H9 (cell line): ENCODE results near the gene CCDC28A. TPM values are rescaled to one million over a fixed set of nuclear protein-coding genes. Genes with fewer than 3 reads are reported as not detected.

Experiments used
- DNase-seq: peaks from one replicate; pipeline ENCODE4 v3.0.0-alpha.2; 2017
- H2AFZ ChIP-seq: one replicate; pipeline ENCODE4 v1.6.1; 2013; ENCODE audit warnings: mild to moderate bottlenecking, low read length, control low read depth, moderate library complexity
- H2AK5ac ChIP-seq: 2 replicates; pipeline ENCODE4 v1.6.1; 2013; ENCODE audit warnings: low read length, control low read depth, mixed read lengths; ENCODE audit not compliant: insufficient read length
- H2BK120ac ChIP-seq: one replicate; pipeline ENCODE4 v1.6.1; 2013; ENCODE audit warnings: low read depth, mild to moderate bottlenecking, low read length, control low read depth, inconsistent platforms; ENCODE audit not compliant: poor library complexity, severe bottlenecking
- H2BK12ac ChIP-seq: 2 replicates; pipeline ENCODE4 v1.6.1; 2013; ENCODE audit warnings: low read length, control low read depth, mixed read lengths, low read depth; ENCODE audit not compliant: insufficient read length
- H2BK15ac ChIP-seq: 2 replicates; pipeline ENCODE4 v1.6.1; 2013; ENCODE audit warnings: low read depth, low read length, control low read depth
- H2BK20ac ChIP-seq: one replicate; pipeline ENCODE4 v1.6.1; 2013; ENCODE audit warnings: low read depth, mild to moderate bottlenecking, low read length, control low read depth, inconsistent platforms; ENCODE audit not compliant: poor library complexity, severe bottlenecking
- H2BK5ac ChIP-seq: 2 replicates; pipeline ENCODE4 v1.6.1; 2013; ENCODE audit warnings: low read length, control low read depth, mixed read lengths; ENCODE audit not compliant: insufficient read length
- H3K14ac ChIP-seq: 2 replicates; pipeline ENCODE4 v1.6.1; 2013; ENCODE audit warnings: low read length, control low read depth; ENCODE audit not compliant: insufficient read depth
- H3K18ac ChIP-seq: 2 replicates; pipeline ENCODE4 v1.6.1; 2013; ENCODE audit warnings: low read depth, mild to moderate bottlenecking, mixed read lengths, low read length, control low read depth; ENCODE audit not compliant: insufficient read length
- H3K23ac ChIP-seq: 2 replicates; pipeline ENCODE4 v1.6.1; 2013; ENCODE audit warnings: low read length, control low read depth, mixed read lengths, low read depth; ENCODE audit not compliant: insufficient read length
- H3K23me2 ChIP-seq: 2 replicates; pipeline ENCODE4 v1.6.1; 2013; ENCODE audit warnings: low read depth, mild to moderate bottlenecking, mixed read lengths, low read length, control low read depth; ENCODE audit not compliant: insufficient read length, poor library complexity, severe bottlenecking
- H3K27ac ChIP-seq: 2 replicates; pipeline ENCODE4 v1.5.1; 2013; ENCODE audit warnings: low read length, control low read depth, mixed read lengths, low read depth; ENCODE audit not compliant: insufficient read length
- H3K27me3 ChIP-seq: 2 replicates; pipeline ENCODE4 v1.6.1; 2013; ENCODE audit warnings: low read length, control low read depth, inconsistent platforms; ENCODE audit not compliant: insufficient read depth
- H3K4ac ChIP-seq: 2 replicates; pipeline ENCODE4 v1.6.1; 2013; ENCODE audit warnings: low read depth, mild to moderate bottlenecking, control low read depth, inconsistent platforms, low read length, moderate library complexity
- H3K4me1 ChIP-seq: 2 replicates; pipeline ENCODE4 v1.6.1; 2013; ENCODE audit warnings: low read length, control low read depth, inconsistent platforms; ENCODE audit not compliant: insufficient read depth
- H3K4me2 ChIP-seq: 2 replicates; pipeline ENCODE4 v1.6.1; 2013; ENCODE audit warnings: low read length, control low read depth, mixed read lengths; ENCODE audit not compliant: insufficient read length, insufficient read depth
- H3K56ac ChIP-seq: 2 replicates; pipeline ENCODE4 v1.6.1; 2013; ENCODE audit warnings: low read depth, mild to moderate bottlenecking, mixed read lengths, low read length, control low read depth; ENCODE audit not compliant: insufficient read length
- H3K79me1 ChIP-seq: 2 replicates; pipeline ENCODE4 v1.6.1; 2013; ENCODE audit warnings: low read depth, mild to moderate bottlenecking, moderate library complexity, low read length, control low read depth, inconsistent platforms; ENCODE audit not compliant: insufficient read depth, poor library complexity, severe bottlenecking
- H3K79me2 ChIP-seq: 2 replicates; pipeline ENCODE4 v1.6.1; 2013; ENCODE audit warnings: low read length, control low read depth, inconsistent platforms; ENCODE audit not compliant: insufficient read depth
- H3K9ac ChIP-seq: 2 replicates; pipeline ENCODE4 v1.6.1; 2013; ENCODE audit warnings: low read length, control low read depth, mixed read lengths; ENCODE audit not compliant: insufficient read length; ENCODE audit errors: extremely low read depth
- H3K9me3 ChIP-seq: one replicate; pipeline ENCODE4 v1.6.1; 2013; ENCODE audit warnings: low read depth, low read length, inconsistent platforms; ENCODE audit not compliant: control insufficient read depth
- H3T11ph ChIP-seq: one replicate; pipeline ENCODE4 v1.6.1; 2013; ENCODE audit warnings: mild to moderate bottlenecking, low read length, control low read depth, inconsistent platforms
- H4K20me1 ChIP-seq: one replicate; pipeline ENCODE4 v1.6.1; 2013; ENCODE audit not compliant: control insufficient read depth, insufficient read length, insufficient read depth
- H4K5ac ChIP-seq: 2 replicates; pipeline ENCODE4 v1.6.1; 2013; ENCODE audit warnings: low read depth, mild to moderate bottlenecking, mixed read lengths, low read length, control low read depth; ENCODE audit not compliant: insufficient read length
- H4K8ac ChIP-seq: replicated peaks from 2 replicates; pipeline ENCODE4 v1.6.1; 2013; ENCODE audit warnings: low read length, control low read depth, mixed read lengths, low read depth; ENCODE audit not compliant: insufficient read length
- H4K91ac ChIP-seq: 2 replicates; pipeline ENCODE4 v1.6.1; 2013; ENCODE audit warnings: low read depth, mild to moderate bottlenecking, moderate library complexity, mixed read lengths, low read length, control low read depth; ENCODE audit not compliant: insufficient read length
- H3K27ac Mint-ChIP-seq, 3 experiments: 2 replicates in 2 of 3; 3 replicates in 1 of 3; pipeline ENCODE4 v1.8.0; 2020 to 2021; ENCODE audit warnings: mixed read lengths in 3 of 3, mild to moderate bottlenecking in 1 of 3, moderate library complexity in 1 of 3
- H3K27me3 Mint-ChIP-seq: 2 replicates; pipeline ENCODE4 v1.8.0; 2021; ENCODE audit warnings: low read depth, mild to moderate bottlenecking, moderate library complexity, mixed read lengths
- H3K36me3 Mint-ChIP-seq, 3 experiments: 2 replicates in 2 of 3; 3 replicates in 1 of 3; pipeline ENCODE4 v1.8.0; 2020 to 2021; ENCODE audit warnings: low read depth in 3 of 3, mixed read lengths in 3 of 3; ENCODE audit not compliant: insufficient read depth in 1 of 3
- H3K4me1 Mint-ChIP-seq, 2 experiments: 2 replicates each; pipeline ENCODE4 v1.8.0; 2020; ENCODE audit warnings: mixed read lengths in 2 of 2
- H3K4me3 Mint-ChIP-seq, 2 experiments: 2 replicates in 1 of 2; 3 replicates in 1 of 2; pipeline ENCODE4 v1.8.0; 2020 to 2021; ENCODE audit warnings: mild to moderate bottlenecking in 2 of 2, mixed read lengths in 2 of 2, moderate library complexity in 1 of 2
- H3K9me3 Mint-ChIP-seq, 2 experiments: 2 replicates in 1 of 2; 3 replicates in 1 of 2; pipeline ENCODE4 v1.8.0; 2020; ENCODE audit warnings: mild to moderate bottlenecking in 2 of 2, mixed read lengths in 2 of 2, moderate library complexity in 1 of 2
- WGBS: extraction: QIAGEN DNeasy Blood & Tissue Kit; methylation state at CpG from one replicate; pipeline ENCODE4 v1.1.7; 2013; ENCODE audit warnings: missing lambda C conversion rate, low lambda C conversion rate, mixed read lengths; ENCODE audit not compliant: insufficient read length; ENCODE audit errors: extremely low coverage; 5-methylcytosine and 5-hydroxymethylcytosine counted together
- total RNA-seq: library from RNA; stranded (reverse); gene quantifications from 2 replicates; pipeline ENCODE4 v1.2.1, GENCODE V29; 2021
- TF ChIP-seq, protein P1 (sequence below): fragments of 200-600 bp; sonication (generic); conservative IDR thresholded peaks from 3 replicates; pipeline ENCODE4 v1.8.0; 2021; ENCODE audit warnings: antibody characterized with exemption, mild to moderate bottlenecking

The CCDC28A gene
- total RNA-seq, 1 experiment from 2014 or later: 12.9 TPM

DNA sequence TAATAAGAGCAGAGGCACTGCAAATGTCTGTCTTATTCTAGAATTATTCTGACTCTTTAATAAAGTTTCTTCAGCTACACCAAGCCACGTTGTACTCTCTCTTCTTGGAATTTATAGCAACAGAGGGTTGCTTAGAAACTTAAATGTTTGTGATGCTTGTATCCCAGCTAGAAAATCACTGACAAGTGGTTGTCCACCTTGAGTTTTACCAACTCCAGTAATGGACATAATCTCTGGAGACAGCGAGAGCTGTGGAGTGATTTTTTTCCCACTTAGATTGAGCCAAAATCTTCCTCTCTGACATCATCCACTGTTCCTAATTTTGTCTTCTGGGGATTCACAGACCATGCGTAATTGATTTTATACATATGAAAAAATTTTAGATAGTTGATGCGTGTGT is 30.3 kb downstream of the CCDC28A start:
- no peak overlapping the region for H3K27ac ChIP-seq
- H2BK15ac ChIP-seq: no peak overlapping the region
- H3K4me1 ChIP-seq: no peaks in the 10 kb centered on the region
- no peak overlapping the region for H2BK120ac ChIP-seq
- no peak overlapping the region for H3K4ac ChIP-seq
- H3K14ac ChIP-seq: no peak overlapping the region
- H3K23ac ChIP-seq: no peak overlapping the region
- Mint-ChIP-seq H3K9me3 (peaks cover 6 to 8% of the 10 kb centered on the region in 2 experiments; a peak in 4 of 5 replicates), H3K27me3 (peaks cover 1% of the 10 kb centered on the region; the same call in 1 of the 2 replicates), H3K4me3 (no peak overlapping the region), H3K4me1 (no peaks in the 10 kb centered on the region; a peak in 1 of 4 replicates), H3K36me3 (peaks cover 0 to 5% (median 0%) of the 10 kb centered on the region in 3 experiments; a peak in 1 of 7 replicates), H3K27ac (no peak overlapping the region)
- no peak overlapping the region for H2AFZ ChIP-seq
- TF ChIP-seq, protein P1, sequence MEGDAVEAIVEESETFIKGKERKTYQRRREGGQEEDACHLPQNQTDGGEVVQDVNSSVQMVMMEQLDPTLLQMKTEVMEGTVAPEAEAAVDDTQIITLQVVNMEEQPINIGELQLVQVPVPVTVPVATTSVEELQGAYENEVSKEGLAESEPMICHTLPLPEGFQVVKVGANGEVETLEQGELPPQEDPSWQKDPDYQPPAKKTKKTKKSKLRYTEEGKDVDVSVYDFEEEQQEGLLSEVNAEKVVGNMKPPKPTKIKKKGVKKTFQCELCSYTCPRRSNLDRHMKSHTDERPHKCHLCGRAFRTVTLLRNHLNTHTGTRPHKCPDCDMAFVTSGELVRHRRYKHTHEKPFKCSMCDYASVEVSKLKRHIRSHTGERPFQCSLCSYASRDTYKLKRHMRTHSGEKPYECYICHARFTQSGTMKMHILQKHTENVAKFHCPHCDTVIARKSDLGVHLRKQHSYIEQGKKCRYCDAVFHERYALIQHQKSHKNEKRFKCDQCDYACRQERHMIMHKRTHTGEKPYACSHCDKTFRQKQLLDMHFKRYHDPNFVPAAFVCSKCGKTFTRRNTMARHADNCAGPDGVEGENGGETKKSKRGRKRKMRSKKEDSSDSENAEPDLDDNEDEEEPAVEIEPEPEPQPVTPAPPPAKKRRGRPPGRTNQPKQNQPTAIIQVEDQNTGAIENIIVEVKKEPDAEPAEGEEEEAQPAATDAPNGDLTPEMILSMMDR: no peak
- H3K9me3 ChIP-seq: no peaks in the 10 kb centered on the region
- no peak overlapping the region for H3K56ac ChIP-seq
- no peak overlapping the region for H2BK12ac ChIP-seq
- H3K79me2 ChIP-seq: no peaks in the 10 kb centered on the region
- no peak overlapping the region for H3K4me2 ChIP-seq
- no peak overlapping the region for H2AK5ac ChIP-seq
- H4K91ac ChIP-seq: no peak overlapping the region
- no peak overlapping the region for H4K8ac ChIP-seq
- no peak overlapping the region for H2BK20ac ChIP-seq
- no peaks in the 10 kb centered on the region for H3K79me1 ChIP-seq
- H3K18ac ChIP-seq: no peak overlapping the region
- no peak for DNase-seq
- H3K27me3 ChIP-seq: no peaks in the 10 kb centered on the region
- no peaks in the 10 kb centered on the region for H3K23me2 ChIP-seq
- H3K9ac ChIP-seq: no peak overlapping the region
- no CpG with 5 or more reads among the region's 4 CpGs for WGBS
- H4K5ac ChIP-seq: no peak overlapping the region
- no peak overlapping the region for H3T11ph ChIP-seq
- H4K20me1 ChIP-seq: no peaks in the 10 kb centered on the region
- H2BK5ac ChIP-seq: no peak overlapping the region
